Measurements from ENCODE around the gene MOGAT1. TPM values are rescaled to one million over a fixed set of nuclear protein-coding genes. Genes with fewer than 3 reads are reported as not detected.

The MOGAT1 gene
- total RNA-seq, 1 donor from 2014 or later = 0.44 TPM

GRCh38 chr2:222745836-222746559 is 74.5 kb downstream of the MOGAT1 start:
- intact Hi-C loops (cut with micrococcal nuclease) = no loop called here
- H3K27ac ChIP-seq (replicated peaks) = peak overlapping the region; percentile 30
- no peaks in the 10 kb centered on the region for H3K27me3 ChIP-seq (ENCODE audit: low read depth)
- peaks cover 30% of the 10 kb centered on the region for H3K4me1 ChIP-seq
- no peaks in the 10 kb centered on the region for H3K36me3 ChIP-seq
- no peak for TF ChIP-seq CTCF (IDR thresholded peaks at IDR 0.05; ENCODE audit: borderline replicate concordance)
- no peak overlapping the region for H3K4me3 ChIP-seq
- no peaks in the 10 kb centered on the region for H3K9me3 ChIP-seq (replicated peaks)
- DNase-seq = no peak

DNA sequence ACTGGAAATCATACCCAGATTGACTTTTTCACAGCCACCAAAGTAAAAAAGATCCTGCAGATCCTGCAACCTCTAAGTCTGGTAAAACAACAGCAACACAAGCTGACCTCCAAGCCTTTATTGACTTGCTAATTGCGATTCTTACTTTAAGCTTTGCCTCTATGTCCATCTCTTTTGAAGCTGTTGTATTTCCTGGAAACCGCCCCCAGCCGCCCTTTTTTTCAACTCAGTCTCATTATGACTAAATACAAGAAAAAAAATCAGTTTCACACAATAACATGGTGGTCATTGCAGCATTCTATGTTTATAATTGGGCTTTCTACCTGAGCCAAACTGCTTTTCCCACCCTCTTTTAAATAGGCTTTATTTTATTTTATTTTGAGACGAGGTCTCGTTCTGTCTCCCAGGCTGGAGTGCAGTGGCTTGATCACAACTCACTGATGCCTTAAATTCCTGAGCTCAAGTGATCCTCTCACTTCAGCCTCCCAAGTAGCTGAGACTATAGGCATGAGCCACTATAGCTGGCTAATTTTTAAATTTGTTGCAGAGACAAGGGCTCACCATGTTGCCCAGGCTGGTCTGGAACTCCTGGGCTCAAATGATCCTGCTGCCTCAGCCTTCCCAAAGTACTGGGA is 76.2 kb downstream of the MOGAT1 start:
- Histone ChIP-seq H3K27ac (replicated peaks) (no peak overlapping the region), H3K9me3 (replicated peaks) (no peaks in the 10 kb centered on the region), H3K4me1 (peaks cover 37% of the 10 kb centered on the region), H3K36me3 (no peaks in the 10 kb centered on the region), H3K27me3 (ENCODE audit: low read depth) (no peaks in the 10 kb centered on the region), H3K4me3 (no peak overlapping the region)
- no peak for DNase-seq
- TF ChIP-seq CTCF (IDR thresholded peaks at IDR 0.05; ENCODE audit: borderline replicate concordance) = no peak
- intact Hi-C loops (cut with micrococcal nuclease) = no loop called here

DNA sequence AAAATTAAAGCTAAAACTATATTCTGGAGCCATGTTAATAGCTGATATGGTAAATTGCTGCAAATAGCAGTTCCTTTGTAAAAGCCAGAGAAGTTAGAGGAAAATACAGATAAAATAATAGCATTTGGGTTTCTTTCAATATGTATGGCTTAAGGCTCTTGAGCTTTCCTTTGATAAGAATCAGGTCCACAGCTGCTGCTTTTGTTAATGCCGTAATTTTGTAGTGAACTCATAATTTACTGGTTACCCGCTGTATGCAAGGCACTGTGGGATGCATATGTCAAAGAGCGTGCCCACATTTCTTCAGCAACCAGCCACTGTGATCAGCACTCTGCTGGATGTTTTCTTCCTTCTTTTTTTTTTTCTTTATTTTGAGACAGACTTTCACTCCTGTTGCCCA is 79.1 kb downstream of the MOGAT1 start:
- no peak for TF ChIP-seq CTCF (IDR thresholded peaks at IDR 0.05; ENCODE audit: borderline replicate concordance)
- H3K27me3 ChIP-seq (ENCODE audit: low read depth) = no peaks in the 10 kb centered on the region
- intact Hi-C loops (cut with micrococcal nuclease) = no loop called here
- H3K4me3 ChIP-seq = no peak overlapping the region
- H3K9me3 ChIP-seq (replicated peaks) = no peaks in the 10 kb centered on the region
- H3K36me3 ChIP-seq = no peaks in the 10 kb centered on the region
- no peak for DNase-seq
- H3K4me1 ChIP-seq = peaks cover 44% of the 10 kb centered on the region
- H3K27ac ChIP-seq (replicated peaks) = no peak overlapping the region

DNA sequence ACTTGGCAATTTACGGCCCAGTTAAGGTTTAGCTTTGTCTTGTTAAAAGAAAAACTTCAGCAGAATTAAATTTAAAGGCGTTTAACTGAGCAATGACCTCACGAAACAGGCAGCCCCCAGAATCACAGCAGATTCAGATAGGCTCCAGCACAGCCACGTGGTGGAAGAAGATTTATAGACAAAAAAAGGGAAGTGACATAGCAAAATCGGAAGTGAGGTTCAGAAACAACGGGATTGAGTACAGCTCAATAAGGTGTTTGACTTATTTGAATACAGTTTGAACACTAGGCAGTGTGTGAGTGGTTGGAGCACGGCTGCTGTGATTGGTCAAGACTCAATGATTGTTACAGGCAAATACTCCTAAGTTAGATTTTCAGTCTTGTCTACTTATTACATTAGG is 79.8 kb downstream of the MOGAT1 start:
- Histone ChIP-seq H3K27me3 (ENCODE audit: low read depth) (no peaks in the 10 kb centered on the region), H3K27ac (replicated peaks) (no peak overlapping the region), H3K36me3 (no peaks in the 10 kb centered on the region), H3K9me3 (replicated peaks) (no peaks in the 10 kb centered on the region), H3K4me3 (no peak overlapping the region), H3K4me1 (peaks cover 37% of the 10 kb centered on the region)
- TF ChIP-seq CTCF (IDR thresholded peaks at IDR 0.05; ENCODE audit: borderline replicate concordance) = no peak
- intact Hi-C loops (cut with micrococcal nuclease) = no loop called here
- DNase-seq = no peak

DNA sequence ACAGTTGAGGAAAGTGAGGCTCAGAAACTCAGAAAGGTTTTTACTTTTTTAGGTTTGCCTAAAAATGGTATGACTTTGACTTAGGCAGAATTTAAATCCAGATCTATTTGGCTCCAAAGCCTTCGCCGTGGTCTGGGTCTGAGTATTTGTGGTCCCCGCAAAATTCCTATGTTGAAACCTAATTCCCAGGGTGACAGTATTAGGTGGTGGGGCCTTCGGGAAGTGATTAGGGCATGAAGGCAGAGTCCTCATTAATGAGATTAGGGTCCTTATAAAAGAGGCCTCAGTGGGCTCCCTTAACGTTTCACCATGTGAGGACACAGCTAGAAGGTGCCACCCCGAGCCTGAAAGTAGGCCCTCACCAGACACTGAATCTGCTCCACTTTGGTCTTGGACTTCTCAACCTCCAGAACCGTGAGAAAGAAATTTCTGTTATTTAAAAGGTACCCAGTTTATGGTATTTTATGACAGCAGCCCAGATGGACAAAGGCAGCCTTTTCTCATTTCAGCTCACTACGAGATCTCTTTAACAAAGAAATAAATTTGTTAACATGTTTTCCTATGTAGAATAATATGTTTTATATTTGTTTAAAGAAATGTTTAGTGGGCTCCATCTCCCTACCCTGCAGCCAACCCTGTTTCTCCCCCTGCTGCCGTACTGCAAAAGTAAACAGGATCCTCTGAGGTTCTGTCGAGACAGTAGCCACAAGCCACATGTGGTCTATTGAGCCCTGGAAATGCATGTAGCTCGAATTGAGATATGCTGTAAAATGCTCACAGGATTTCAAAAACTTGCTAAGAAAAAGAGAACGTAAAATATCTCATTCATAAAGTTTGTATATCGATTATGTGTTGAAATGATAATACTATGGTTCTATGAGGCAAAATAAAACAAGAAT is 80.6 kb downstream of the MOGAT1 start:
- H3K9me3 ChIP-seq (replicated peaks) = no peaks in the 10 kb centered on the region
- intact Hi-C loops (cut with micrococcal nuclease) = no loop called here
- no peak overlapping the region for H3K4me3 ChIP-seq
- no peak for TF ChIP-seq CTCF (IDR thresholded peaks at IDR 0.05; ENCODE audit: borderline replicate concordance)
- peaks cover 31% of the 10 kb centered on the region for H3K4me1 ChIP-seq
- no peaks in the 10 kb centered on the region for H3K36me3 ChIP-seq
- DNase-seq = no peak
- no peaks in the 10 kb centered on the region for H3K27me3 ChIP-seq (ENCODE audit: low read depth)
- peak overlapping the region; percentile 69 for H3K27ac ChIP-seq (replicated peaks)
